HepG2 (cell line): ENCODE results near the gene BEX1.
"Not testable (repeated sequence)": the region's sequence is repeated elsewhere in the genome, so short reads cannot be mapped to it uniquely, and the experiment has no call there.

Experiments used
- JUND ChIP-seq: sonication (generic); formaldehyde crosslinking; IDR thresholded peaks from 2 replicates; pipeline ENCODE4 v1.8.0; 2022; ENCODE audit warnings: mild to moderate bottlenecking, missing genetic modification reagents
- SRY ChIP-seq: sonication (generic); formaldehyde crosslinking; IDR thresholded peaks from 2 replicates; pipeline ENCODE4 v1.8.0; 2022; ENCODE audit warnings: mild to moderate bottlenecking, missing genetic modification reagents
- ZNF207 ChIP-seq: fragments of 450-650 bp; IDR thresholded peaks from 2 replicates; pipeline ENCODE4 v1.6.1; 2016; ENCODE audit warnings: antibody characterized with exemption, borderline replicate concordance
- TF ChIP-seq, protein P1 (sequence below), 2 experiments: sonication (generic) in 1 of 2; formaldehyde crosslinking in 1 of 2; IDR thresholded peaks; 2 replicates each; pipeline versions ENCODE4 v1.4.0 to v1.6.1; 2018 to 2020; ENCODE audit warnings: missing genetic modification reagents in 2 of 2, borderline replicate concordance in 1 of 2, low read depth in 1 of 2, mild to moderate bottlenecking in 1 of 2, missing biosample characterization in 1 of 2
- TF ChIP-seq, protein P2 (sequence below): sonication (generic); formaldehyde crosslinking; IDR thresholded peaks from 2 replicates; pipeline ENCODE4 v1.4.0; 2020; ENCODE audit warnings: missing genetic modification reagents

DNA sequence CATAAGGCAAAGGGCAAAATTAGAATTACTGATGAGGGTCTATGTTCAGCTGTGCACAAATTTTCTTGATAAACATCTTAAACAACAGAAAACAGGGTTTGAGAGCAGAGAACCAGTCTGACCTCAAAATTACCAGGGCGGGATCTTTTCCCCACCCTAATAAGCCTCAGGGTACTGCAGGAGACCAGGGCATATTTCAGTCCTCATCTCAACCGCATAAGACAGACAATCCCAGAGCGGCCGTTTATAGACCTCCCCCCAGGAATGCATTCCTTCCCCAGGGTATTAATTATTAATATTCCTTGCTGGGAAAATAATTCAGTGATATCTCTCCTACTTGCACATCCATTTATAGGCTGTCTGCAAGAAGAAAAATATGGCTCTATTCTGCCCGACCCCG lies 45.5 kb upstream of the BEX1 start:
- TF ChIP-seq ZNF207; SRY (CRISPR knock-in tag); JUND (CRISPR knock-in tag): not testable (repeated sequence)
- TF ChIP-seq, protein P1, sequence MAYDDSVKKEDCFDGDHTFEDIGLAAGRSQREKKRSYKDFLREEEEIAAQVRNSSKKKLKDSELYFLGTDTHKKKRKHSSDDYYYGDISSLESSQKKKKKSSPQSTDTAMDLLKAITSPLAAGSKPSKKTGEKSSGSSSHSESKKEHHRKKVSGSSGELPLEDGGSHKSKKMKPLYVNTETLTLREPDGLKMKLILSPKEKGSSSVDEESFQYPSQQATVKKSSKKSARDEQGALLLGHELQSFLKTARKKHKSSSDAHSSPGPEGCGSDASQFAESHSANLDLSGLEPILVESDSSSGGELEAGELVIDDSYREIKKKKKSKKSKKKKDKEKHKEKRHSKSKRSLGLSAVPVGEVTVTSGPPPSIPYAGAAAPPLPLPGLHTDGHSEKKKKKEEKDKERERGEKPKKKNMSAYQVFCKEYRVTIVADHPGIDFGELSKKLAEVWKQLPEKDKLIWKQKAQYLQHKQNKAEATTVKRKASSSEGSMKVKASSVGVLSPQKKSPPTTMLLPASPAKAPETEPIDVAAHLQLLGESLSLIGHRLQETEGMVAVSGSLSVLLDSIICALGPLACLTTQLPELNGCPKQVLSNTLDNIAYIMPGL (CRISPR knock-in tag; IDR thresholded peaks at IDR 0.05; ENCODE audit: borderline replicate concordance in 1 of 2, low read depth in 1 of 2) = not testable (repeated sequence)
- TF ChIP-seq, protein P2, sequence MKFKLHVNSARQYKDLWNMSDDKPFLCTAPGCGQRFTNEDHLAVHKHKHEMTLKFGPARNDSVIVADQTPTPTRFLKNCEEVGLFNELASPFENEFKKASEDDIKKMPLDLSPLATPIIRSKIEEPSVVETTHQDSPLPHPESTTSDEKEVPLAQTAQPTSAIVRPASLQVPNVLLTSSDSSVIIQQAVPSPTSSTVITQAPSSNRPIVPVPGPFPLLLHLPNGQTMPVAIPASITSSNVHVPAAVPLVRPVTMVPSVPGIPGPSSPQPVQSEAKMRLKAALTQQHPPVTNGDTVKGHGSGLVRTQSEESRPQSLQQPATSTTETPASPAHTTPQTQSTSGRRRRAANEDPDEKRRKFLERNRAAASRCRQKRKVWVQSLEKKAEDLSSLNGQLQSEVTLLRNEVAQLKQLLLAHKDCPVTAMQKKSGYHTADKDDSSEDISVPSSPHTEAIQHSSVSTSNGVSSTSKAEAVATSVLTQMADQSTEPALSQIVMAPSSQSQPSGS (CRISPR knock-in tag) = not testable (repeated sequence)
